HuH-7.5 (cell line): ENCODE data around the gene MED13.
A peak's percentile ranks its signal among the peaks of the same experiment; 100 is the strongest.
"Not testable (repeated sequence)": the region's sequence is repeated elsewhere in the genome, so short reads cannot be mapped to it uniquely, and the experiment has no call there.

Experiments used
- DNase-seq: peaks from one replicate; pipeline ENCODE4 v3.0.0; 2011; ENCODE audit warnings: low spot score

MED13 gene

GRCh38 chr17:61986898-61987297, 78.2 kb downstream of the MED13 start:
- DNase-seq: no peak

DNA sequence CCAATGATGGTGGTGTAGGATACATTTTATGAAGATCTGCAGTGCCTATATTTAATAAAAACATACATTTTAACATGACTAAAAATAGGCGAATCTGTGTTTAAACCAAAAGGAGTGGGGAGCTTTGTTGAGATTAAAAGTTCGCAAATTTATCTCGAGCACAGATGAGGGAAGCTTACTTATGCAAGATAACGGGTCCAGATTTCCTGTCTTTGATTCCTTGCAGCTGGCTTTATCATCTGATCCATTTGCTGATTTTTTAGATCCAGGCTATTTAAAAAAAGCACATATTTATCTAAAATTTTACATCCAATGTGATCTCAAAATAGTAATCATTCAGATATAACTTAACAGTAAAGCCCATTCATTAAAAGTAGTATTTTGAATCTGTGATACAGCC, 80.3 kb downstream of the MED13 start:
- DNase-seq: no peak

DNA sequence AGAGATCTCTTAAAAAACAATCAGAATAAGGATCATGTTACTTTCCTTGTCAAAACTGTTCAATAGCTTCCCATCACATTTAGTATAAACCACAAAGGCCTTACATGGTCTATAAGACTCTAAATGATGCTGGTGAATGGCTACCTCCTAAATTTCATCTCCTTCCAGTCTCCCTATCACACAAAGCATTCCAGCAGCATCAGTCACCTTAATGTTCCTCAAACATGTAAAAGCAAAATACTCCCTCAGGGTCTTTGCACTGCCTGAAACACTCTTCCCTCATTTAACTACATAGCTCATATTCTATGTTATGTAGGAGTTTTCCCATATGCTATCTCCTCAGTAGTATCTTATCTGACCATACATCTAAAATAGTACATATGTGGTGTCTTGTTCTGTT, 83.8 kb downstream of the MED13 start:
- DNase-seq: no peak

GRCh38 chr17:61980535-61980934, 84.5 kb downstream of the MED13 start:
- DNase-seq: no peak

DNA sequence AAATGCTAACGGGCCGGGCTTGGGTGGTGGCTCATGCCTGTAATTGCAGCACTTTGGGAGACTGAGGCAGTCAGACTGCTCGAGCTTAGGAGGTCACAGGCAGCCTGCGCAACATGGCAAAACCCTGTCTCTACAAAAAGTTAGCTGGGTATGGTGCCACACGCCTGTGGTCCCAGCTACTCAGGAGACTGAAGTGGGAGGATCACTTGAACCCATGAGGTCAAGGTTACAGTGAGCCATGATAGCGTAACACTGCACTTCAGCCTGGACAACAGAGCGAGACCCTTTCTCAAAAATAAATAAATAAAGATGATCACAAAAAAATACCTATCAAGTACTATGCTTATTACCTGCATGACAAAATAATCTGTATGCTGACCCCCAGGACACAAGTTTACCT, 91.0 kb downstream of the MED13 start:
- DNase-seq: no peak

DNA sequence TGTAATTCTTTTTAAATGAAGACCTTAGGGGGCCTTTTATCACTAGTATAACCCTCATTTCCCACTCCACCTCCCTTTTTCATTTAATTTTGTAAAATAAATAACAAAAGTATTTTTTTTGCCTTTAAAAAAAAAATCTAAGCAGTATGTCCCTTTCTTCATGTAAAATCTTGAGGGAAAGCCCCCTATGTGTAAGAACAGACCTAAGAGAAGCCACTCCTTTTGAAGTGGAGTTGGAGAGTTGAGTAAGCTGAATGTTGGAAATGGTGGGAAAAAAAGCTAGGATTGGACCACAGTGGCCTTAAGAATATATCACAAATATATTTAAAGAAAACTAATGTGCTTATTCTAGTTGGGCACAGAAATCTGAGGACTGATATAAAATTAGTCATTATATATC, 92.8 kb downstream of the MED13 start:
- no peak for DNase-seq

- DNase-seq: no peak
Measured at GRCh38 chr17:61970030-61970429, 95.0 kb downstream of the MED13 start.

DNA sequence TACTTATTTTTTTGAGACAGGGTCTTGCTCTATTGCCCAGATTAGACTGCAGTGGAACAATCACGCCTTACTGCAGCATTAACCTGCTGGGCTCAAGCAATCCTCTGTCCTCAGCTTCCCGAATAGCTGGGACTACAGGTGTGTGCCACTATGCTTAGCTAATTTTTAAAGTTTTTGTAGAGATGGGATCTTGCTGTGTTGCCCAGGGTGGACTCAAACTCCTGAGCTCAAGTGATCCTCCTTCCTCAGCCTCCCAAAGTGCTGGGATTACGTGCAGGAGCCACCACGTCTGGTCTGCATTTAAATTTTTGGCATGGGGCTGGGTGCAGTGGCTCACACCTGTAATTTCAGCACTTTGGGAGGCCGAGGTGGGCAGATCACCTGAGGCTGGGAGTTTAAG, 96.3 kb downstream of the MED13 start:
- DNase-seq: no peak

DNA sequence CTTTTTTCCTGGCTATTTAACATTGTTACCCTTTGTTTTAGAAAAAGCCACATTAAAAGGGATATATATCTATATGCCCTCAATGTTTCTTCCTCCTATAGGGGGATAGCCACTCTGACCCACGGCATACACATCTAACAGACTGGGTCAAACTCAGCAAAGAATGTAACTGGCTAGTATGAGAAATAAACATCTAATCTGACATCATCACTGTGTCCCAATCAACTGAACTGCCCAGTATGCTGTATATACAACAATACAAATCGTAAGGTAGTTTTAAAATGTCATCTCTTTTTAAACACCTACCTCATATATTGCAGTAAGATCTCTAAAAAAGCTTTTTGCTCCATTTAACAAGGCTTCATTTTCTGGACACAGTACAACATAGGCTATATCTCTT, 97.3 kb downstream of the MED13 start:
- DNase-seq: no peak

- DNase-seq: no peak
Measured at GRCh38 chr17:61966191-61966590, 98.9 kb downstream of the MED13 start.

GRCh38 chr17:61955619-61956018, 109.5 kb downstream of the MED13 start:
- DNase-seq: no peak

DNA sequence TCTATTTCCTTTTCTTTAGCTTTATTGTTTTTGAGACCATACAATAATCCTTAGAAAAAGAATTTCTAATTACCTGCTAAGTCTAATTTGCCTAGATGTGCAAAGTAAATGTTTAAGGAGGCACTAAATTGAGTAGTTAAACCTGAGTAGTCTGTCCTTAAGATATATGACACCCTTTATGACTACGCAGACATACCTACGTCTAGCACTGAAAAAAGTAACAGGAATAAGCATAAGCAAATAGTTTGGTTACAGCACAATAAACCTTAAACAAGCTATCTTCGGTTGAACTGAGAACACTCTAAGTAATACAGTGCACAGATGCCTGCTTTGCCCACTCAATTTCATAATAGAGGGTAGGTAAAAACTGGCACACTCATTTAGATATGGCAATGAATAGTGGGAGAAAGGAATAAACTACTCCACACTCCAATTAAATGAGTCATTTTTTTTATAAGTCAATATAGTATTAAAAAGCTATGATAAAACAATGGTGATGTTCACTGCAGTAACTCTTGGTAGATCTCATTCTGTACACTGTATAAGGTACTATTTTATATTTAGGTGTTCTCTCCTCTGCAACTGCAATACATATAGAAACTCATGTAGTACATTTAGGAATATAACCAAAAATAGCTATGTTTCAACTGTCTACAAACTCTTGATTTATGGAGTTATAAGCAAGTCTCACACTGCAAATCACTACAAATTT, 117.6 kb downstream of the MED13 start:
- DNase-seq: no peak

GRCh38 chr17:61946359-61946758, 118.7 kb downstream of the MED13 start:
- DNase-seq: no peak

- DNase-seq: no peak
Measured at GRCh38 chr17:61943117-61943516, 122.0 kb downstream of the MED13 start.

- no peak for DNase-seq
Measured at GRCh38 chr17:61942085-61942484, 123.0 kb downstream of the MED13 start.

- no peak for DNase-seq
Measured at GRCh38 chr17:61928101-61928436, 137.0 kb downstream of the MED13 start.

DNA sequence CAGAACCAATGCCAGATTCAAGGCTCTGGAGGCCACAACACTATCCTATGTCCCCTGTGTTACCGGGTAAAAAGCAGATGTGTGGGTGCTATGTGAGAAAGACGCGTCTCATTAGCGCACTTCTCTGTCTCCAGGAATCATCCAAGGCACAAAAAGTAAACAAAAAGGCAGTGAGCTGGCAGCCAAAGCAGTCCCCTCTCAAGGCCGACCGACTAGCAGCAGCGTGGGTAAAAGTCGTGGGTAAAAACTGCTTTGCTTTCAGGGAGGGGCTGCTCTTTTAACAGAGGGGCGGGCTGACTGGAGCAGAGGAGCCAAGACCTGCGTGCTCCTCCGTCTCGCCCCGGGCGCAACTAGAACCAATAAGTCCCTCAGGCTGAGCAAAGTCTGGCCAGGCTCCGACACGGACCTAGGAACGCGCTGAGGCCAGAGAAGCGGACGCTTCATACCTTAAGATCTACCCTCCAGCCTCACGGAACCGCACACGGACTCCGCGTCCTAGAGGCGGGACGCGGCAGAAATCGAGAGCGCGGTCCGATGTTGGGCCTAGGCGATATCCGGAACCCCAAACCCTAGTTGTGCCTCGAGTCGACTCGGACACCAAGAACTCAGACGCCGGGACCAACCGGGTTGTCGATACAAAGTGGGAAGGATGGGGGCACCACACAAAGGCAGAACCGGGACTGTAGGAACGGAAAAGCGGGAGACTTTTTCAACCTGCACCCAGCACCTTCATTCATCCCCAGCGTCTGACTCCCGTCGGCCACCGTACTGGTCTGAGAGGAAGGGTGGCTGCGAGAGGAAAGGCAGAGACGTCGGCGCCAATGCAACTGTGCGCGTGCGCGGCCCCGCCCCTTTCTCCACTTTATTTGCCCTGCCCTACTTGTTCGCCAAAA, 137.6 kb downstream of the MED13 start, which contains the start of gene INTS2:
Gene INTS2, minus strand, starts transcription at position 775 of the 893 bp plus-strand sequence. CDS start 1,338 bp downstream, outside the sequence.
- peak; percentile 90 for DNase-seq

- no peak for DNase-seq
Measured at GRCh38 chr17:61926826-61927207, 138.3 kb downstream of the MED13 start.

- DNase-seq: not testable (repeated sequence)
Measured at GRCh38 chr17:61915162-61915561, 149.9 kb downstream of the MED13 start.

DNA sequence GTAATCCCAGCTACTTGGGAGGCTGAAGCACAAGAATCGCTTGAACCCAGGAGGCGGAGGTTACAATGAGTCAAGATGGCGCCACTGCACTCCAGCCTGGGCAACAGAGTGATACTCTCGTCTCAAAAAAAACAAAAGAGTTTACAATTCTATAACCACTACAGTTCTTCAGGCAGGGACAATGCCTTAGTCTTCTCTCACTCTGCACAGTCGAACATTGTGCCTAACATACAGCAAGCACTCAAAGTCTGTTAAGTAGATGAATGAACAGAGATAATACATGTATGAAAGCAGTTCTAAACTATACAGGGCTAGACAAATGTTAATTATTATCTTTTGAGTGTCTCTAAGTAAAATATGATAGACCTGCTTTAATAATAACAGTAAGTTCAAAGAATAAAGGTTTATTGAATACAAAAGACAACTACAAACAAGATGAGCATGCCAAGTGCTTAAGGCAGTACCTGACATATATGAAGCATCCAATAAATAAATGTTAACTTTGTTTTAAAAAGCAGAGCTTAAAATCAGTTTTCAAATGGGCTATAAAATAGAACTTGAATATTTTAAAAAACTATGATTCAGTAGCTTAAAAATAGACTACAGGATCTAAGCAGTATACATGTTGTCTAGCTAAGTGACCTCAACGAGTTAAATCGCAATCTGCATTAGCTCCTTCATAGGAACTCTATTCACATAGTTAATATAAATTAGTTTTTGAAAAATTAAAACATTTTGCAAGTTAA, 156.6 kb downstream of the MED13 start:
- no peak for DNase-seq

GRCh38 chr17:61907361-61907760, 157.7 kb downstream of the MED13 start:
- DNase-seq: no peak

DNA sequence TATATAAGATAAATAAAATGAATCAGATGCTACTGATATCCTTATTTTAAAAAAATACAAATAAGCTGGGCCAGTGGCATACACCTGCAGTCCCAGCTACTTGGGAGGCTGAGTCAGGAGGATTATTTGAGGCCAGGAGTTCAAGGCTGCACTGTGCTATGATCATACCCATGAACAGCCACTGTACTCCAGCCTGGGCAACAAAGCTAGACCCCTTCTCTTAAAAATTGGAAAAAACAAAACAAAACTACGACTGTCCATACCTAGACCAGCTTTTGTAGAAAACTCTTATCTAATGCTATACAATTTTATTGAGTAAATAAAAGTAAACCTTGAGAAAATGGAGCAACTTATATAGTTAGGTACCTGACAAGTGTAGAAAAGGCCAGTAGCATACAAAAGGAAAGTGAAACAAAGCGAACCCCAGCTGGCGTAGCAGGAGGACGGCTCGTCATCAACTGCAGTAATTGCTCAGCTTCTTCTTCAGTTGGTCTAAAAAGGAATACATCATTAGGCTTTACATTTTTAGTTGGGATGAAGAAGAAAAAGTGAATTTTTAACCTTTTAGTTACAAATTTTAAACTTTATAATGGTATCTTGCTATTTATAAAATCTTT, 160.9 kb downstream of the MED13 start:
- no peak for DNase-seq
